Central memory CD4-positive, alpha-beta T cell (primary cell): Measurements from ENCODE around the gene ZFYVE21.

Experiments used
- DNase-seq: peaks from one replicate; pipeline ENCODE4 v3.0.0; 2022

Gene ZFYVE21

DNA sequence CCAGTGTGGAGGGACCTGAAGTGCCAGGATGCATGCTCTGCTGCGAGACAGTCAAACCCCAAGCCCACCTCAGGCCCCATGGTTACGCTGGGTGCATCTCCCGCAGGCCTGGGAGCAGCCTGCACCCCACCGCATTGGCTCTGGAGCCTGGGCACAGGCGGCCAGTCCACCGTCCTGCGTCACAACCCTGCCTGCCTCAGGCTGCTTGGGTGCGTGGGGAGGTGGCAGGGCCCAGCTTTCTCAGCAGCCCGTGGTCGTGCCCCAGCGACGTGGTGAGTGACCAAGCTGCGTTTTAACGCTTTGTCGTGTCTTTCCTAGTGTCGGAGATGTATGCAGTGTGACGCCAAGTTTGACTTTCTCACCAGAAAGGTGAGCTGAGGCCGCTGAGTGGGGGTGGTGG, 10.9 kb downstream of the ZFYVE21 start:
- no peak for DNase-seq

DNA sequence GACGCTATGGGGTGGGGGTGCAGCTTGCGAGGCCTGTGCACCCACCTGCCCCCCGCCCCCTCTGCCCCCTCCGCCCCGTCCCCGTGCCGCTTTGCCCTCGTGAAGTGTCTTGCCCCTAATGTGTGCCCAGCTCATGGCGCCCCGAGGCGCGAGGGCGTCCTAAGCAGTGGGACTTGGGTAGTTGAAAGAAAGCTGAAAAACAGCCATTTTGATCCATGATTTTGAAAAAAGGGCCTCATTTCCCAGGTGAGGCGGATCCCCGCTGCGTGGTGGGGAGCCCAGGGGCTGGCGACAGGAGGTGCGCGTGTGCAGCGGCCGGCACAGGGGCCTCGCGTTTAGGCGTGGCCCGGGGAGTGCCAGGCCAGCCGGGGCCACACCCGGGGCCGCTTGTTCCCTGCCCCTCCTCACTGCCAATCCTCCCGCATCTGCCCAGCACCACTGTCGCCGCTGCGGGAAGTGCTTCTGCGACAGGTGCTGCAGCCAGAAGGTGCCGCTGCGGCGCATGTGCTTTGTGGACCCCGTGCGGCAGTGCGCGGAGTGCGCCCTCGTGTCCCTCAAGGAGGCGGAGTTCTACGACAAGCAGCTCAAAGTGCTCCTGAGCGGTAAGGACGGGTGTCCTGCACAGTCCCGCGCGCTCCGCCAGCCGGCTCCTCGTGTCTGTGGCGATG, 11.8 kb downstream of the ZFYVE21 start:
- no peak for DNase-seq

- DNase-seq, result no peak
These were observed 12.5 kb downstream of the ZFYVE21 start for GRCh38 chr14:103728141-103728540.

DNA sequence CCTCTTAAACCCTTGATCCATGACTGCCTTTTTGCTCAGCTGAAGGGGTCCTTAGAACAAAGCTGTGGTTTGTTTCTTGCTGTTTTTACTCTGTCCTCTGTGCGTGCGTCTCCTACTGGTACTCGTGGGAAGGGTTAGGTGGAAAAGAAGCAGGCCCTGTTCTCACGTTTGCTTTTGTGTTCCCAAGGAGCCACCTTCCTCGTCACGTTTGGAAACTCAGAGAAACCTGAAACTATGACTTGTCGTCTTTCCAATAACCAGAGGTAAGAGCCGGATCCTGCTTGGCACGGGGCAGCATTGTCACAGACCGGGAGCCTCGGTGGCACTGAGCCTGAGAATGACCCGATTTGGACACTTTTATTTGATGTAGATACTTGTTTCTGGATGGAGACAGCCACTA, 13.1 kb downstream of the ZFYVE21 start:
- DNase-seq, result no peak

DNA sequence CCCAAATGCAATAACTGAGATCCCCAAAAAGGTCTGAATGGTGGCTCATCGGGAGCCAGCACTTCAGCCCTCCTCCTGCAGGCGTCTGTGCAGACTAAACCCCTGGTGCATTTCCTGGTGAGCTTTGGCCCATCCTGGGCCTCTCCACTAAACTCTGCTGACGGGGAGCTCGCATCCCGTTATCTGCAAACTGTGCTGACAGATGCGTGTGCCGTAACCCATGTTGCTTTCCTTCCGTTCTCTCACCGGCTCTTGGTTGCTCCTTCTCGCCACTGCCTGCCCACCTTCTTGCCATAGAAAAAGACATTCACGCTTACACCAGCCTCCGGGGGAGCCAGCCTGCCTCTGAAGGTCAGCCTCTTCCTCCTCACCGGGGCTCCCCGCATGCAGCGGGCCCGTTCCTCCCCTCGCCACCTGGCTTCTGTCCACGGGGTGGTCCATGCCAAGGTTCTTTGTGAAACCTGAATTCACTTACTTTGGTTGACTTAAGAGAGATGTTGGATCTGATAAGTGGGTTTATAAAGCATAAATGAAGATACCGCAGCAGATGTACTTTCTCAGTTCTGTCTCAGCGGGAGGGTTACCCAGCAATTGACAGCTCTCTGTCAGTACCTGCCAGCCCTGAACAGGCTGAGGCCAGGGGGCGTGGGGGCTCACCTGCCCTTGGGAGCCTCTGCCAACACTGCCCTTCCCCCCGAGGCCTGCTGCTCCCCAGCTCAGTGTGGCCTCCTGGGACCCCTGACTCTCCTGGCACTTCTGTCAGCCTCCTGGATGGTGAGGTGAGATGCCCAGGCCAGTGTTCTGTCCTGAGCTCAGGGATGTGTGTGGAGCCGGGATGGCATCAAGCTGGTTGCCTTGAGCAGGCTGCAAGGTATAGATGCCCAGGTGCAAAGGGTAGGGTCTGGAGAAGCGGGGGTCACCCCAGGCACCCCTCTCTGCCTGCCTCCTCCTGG, 14.2 kb downstream of the ZFYVE21 start:
- DNase-seq, result no peak

DNA sequence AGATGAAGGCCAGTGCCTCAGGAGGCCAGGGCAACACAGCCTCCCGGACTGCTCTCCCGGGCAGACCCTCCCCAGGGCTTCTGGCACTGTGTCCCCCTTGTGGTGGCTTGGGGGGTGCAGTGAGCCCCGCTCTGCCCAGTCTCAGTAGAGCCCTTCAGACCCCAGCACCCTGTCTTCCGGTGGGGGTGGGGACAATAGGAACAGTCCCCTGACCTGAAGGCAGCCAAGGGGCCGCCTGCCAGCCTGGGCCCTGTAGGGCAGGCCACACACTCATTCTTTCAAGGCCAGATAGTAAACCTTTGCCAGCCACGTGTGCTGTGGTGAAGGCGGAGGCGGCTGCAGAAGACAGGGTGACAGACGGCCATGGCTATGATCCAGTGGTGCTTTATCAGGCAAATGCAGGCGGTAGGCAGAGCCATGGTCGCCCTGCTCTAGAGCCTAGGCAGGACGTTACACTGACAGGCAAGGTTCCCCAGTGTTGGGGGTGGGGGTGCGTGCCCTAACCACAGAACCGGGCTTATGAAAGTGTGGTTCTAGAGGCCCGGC, 15.0 kb downstream of the ZFYVE21 start:
- no peak for DNase-seq

- DNase-seq, result no peak
These were observed 15.9 kb downstream of the ZFYVE21 start for GRCh38 chr14:103731481-103731880.

- no peak for DNase-seq
These were observed 16.6 kb downstream of the ZFYVE21 start for GRCh38 chr14:103731916-103732867.

- DNase-seq, result no peak
These were observed 17.4 kb downstream of the ZFYVE21 start for GRCh38 chr14:103732868-103733620.

- no peak for DNase-seq
These were observed 18.0 kb downstream of the ZFYVE21 start for GRCh38 chr14:103733651-103734050.

- DNase-seq, result no peak
These were observed 18.7 kb downstream of the ZFYVE21 start for GRCh38 chr14:103734081-103734888.

DNA sequence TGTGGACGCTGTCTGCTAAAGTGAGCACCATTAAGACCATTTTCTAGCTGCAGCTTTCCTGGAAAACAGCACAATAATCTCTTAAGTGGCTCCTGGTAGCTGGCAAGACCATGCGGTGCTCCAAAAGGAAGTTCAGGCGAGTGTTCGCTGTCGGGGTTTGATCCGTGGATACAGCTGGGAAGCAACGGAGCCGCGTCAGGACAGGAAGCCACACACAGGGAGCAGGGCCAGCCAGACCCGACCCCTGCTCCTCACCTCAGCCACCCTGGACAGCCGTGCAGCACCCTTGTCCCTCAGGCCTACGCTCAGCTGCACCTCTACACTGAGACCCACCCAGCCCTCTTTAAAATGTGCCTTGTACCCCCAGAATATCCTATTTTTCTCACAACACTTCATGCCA, 19.4 kb downstream of the ZFYVE21 start:
- no peak for DNase-seq

GRCh38 chr14:103735439-103735814, 19.8 kb downstream of the ZFYVE21 start:
- no peak for DNase-seq

DNA sequence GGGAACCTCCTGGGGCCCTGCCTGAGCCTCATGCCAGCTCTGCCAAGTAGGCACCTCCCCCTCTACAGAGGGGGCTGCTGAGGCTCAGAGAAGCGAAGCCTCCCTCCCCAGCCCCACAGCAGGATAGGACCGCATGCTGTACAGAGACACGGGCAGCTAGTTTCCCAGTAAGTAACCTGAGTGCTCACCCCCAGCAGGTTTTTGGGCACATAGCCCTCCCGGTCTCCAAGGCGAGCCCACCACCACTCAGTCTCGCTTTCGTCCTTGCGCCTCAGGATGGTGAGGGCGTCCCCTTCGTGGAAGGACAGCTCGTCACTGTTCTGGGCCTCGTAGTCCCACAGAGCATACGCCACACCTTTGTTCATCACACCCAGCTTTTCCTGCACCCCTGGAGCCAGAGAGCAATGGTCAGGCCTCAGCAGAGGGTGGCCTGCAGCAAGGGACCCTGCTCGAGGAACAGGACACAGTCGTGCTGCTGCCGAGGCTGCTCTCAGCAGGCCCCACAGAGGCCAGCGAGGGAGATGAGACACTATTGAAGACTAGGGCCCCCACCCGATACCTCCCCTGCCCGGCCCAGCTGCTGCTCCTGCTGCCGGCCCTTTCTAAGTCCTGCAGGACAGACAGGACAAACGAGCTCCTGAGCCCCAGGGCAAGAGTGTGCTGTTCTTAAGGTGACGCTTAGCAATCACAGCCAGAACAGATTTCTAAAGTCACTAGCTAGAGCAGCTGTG, 20.4 kb downstream of the ZFYVE21 start:
- no peak for DNase-seq

DNA sequence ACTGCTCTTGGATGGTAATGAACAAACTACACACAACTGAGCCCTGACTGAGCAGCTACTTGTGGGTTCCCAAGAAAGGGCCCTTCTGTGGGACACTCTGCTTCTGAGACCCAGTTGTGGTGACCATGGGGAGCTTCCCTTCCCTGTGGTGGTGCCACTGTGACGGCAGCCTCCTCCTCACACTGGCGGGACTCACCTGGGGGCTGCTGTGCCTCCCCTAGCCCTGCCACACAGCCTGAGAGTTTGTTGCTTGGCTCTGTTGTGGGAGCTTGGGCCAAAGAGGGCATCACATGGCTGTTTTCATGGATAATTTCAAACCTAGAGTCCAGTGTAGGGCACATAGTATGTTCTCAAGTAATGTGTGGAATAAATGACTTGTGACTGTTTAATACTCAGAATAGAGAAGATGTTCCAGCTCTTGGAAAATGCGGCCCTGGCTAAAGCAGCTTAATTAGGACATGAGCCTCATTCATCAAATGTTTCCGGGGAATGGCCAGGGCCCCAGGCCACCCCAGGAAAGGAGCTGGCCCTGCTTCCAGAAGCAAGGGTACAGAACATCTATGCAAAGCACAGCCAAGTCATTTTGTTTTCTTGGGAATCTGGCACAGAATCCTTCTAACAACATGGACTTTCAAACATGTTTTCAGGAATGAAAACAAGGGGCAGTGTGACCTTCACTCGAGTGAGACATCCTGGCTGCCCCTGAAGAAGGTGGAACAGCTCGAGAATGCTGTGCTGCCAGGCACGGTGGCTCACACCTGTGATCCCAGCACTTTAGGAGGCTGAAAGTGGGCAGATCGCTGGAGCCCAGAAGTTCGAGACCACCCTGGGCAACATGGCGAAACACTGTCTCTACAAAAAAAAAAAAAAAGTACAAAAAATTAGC, 21.2 kb downstream of the ZFYVE21 start:
- DNase-seq, result no peak

DNA sequence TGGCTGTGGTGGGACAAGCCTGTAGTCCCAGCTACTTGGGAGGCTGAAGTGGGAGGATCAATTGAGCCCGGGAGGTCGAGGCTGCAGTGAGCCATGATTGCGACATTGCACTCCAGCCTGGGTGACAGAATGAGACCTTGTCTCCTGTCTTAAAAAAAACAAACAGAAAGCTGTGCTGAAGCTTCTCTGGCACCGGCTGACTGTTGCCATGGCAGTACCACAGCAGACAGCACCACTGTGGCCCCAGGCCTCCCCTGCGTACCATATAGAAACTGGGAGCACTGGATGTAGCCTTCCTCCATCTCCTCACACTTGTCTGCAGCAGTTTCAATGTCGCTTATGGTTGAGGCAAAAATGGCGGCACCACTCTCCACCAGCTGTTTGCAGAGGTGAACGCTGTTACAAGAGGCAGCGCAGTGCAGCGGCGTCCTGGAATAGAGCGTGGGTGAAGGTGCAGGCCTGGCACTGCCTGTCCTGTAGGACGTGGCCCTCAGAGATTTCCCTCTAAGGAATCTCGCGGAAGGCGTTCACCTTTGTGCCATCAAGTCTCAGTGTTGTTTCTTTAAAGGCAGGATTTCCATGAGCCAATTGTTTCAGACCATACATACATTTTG, 21.9 kb downstream of the ZFYVE21 start:
- DNase-seq, result no peak

DNA sequence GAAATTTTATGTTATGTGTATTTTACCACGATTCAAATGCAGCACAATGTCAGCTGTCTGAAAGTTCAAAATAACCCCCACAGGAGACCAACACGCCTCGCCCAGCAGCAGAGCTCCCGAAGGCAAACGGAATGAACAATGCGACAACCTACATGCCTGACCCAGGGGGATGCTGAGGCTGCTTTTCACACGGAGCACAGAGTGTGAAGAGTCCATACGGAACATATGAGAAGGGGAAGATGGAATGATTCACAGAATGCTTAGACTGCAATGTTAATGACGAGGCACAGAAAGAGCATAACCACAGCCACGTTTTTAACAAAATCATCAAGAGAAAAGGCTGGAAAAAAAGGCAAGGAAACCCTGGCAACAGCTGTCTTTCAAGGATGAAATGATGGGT, 22.6 kb downstream of the ZFYVE21 start:
- DNase-seq, result no peak

GRCh38 chr14:103738701-103739451, 23.3 kb downstream of the ZFYVE21 start:
- no peak for DNase-seq
